Femur (tissue), 1 donor: ENCODE measurements around the gene PCSK5.

Experiments used
- DNase-seq: peaks from one replicate; pipeline ENCODE4 v3.0.0-alpha.2; 2017

The PCSK5 gene

GRCh38 chr9:76090909-76091308 is 200.4 kb downstream of the PCSK5 start:
- DNase-seq = no peak

DNA sequence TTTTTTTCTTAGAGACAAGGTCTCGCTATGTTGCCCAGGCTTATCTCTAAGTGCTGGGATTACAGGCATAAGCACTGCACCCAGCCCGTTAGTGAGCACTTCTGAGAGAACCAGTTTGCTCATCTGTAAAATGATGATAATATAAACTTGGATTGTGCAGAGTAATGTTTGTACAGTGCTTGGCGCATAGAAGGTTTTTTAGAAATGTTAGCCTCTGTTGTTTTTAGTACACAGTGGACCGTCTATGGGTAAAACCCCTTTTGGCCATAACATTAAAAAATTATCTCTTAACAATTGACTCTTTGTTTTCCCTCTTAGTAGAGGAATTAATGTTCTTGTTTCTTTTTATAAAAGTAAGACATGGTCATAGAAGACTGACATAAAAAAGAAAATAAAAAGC is 202.1 kb downstream of the PCSK5 start:
- no peak for DNase-seq

DNA sequence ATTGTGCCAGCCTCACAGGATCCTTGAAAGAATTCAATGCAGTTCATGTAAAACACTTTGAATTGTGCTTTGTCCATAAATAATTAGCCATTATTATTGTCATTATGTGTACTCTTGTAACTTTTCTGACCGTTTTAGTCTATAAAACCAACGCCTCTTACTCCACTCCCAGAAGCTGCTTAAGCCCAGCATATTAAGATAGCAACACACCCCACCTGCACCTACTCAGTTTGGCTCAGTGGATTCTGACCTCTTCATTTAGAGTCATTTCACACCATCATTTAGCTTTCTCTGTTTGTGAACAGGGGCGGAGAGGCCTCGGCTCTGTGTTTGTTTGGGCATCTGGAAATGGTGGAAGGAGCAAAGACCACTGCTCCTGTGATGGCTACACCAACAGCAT is 205.1 kb downstream of the PCSK5 start:
- no peak for DNase-seq

DNA sequence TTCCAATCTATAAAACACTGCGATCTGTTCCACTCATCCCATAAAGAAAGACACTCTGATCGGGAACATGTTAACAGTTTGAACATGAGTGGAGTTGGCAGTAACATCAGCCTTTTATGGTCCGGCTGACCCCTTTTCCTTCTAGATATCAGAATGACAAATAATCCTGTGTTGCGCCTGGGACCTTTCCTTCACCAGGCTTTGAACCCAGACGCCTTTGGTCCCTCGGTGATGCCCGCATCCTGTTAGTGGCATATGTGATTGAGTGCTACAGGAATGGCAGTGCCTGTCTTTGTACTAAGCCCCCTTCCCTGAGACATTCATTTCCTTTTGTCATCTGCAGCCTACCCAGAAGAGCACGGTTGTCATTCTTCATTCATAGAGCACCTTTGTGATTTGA is 209.0 kb downstream of the PCSK5 start:
- DNase-seq = no peak

DNA sequence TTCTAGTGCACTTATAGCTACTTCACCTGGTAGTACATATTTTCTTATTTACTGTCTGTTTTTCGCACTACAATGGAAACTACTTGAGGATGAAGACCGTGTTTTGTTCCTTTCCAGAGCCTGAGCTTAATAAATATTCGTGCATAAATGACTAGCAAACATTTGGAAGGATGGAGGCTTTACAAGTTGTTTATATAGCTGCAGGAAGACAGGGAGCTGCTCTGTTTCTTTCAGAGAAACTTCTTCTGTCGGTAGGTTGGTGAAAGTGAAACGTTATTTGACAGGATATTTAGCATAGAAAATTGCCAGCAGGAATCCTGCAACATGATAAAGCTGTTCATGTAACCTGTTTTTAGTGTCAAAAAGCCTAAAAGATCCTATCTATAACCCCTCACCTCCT is 210.6 kb downstream of the PCSK5 start:
- DNase-seq = no peak

GRCh38 chr9:76101491-76101890 is 211.0 kb downstream of the PCSK5 start:
- DNase-seq = no peak

GRCh38 chr9:76101947-76102346 is 211.5 kb downstream of the PCSK5 start:
- no peak for DNase-seq

GRCh38 chr9:76103531-76104315 is 213.2 kb downstream of the PCSK5 start:
- DNase-seq = no peak

GRCh38 chr9:76107482-76107881 is 217.0 kb downstream of the PCSK5 start:
- DNase-seq = peak; percentile 56

GRCh38 chr9:76109953-76110352 is 219.5 kb downstream of the PCSK5 start:
- no peak for DNase-seq

- DNase-seq = no peak
Observed at GRCh38 chr9:76112151-76112550, 221.7 kb downstream of the PCSK5 start.

- peak; percentile 61 for DNase-seq
Observed at GRCh38 chr9:76114144-76114543, 223.7 kb downstream of the PCSK5 start.

GRCh38 chr9:76115396-76115795 is 224.9 kb downstream of the PCSK5 start:
- DNase-seq = no peak

DNA sequence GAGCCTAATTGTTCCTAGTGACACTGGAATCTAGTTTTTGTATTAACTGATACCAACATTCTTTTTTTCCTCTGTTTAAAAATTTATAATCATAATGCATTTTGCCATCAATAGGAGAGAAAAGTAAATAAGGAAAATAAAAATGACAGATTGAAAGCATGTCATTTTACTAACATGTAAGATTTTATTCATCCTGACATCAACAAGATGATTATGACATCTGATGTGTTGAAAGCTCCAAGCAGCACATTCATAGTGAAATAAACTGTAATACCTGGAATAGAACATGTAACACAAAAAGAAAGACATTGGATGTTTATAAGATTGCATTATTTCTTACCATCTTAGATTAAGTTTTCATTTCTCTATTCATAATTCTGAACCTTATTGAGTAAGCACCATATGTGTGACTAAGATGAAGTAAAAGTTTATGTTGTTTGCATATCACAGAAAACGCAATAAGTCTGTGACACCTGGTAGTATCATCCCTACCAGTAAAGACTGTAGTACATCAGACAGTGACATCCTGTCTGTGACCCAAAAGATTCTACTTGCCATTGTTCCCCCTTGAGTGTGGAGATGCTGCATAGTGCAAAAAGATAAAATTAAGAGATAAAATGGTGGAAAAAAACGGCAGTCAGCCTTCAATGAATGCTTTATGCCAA is 225.6 kb downstream of the PCSK5 start:
- DNase-seq = no peak

GRCh38 chr9:76116913-76117312 is 226.4 kb downstream of the PCSK5 start:
- no peak for DNase-seq

- DNase-seq = no peak
Observed at GRCh38 chr9:76127637-76128036, 237.2 kb downstream of the PCSK5 start.

GRCh38 chr9:76135902-76136301 is 245.4 kb downstream of the PCSK5 start:
- DNase-seq = no peak

GRCh38 chr9:76136986-76137385 is 246.5 kb downstream of the PCSK5 start:
- DNase-seq = no peak

DNA sequence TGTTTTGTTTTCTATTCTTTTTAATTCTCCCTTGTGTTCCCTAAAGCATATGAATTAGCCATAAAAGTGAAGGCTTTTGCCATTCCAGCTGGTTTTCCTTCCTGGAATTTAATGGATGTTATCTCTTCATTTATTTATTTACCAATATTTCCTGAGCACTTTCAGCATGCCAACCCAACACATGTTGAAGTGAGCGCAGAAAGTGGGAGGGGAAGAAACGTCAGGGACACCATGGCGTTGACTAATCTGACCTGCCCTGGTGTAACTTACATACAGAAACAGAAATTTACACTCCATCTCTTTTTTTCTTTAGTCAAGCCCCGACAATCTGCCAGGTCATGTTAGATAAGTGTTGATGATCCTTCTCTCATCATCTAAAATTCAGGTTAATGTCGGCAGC is 247.5 kb downstream of the PCSK5 start:
- DNase-seq = no peak

GRCh38 chr9:76138360-76138759 is 247.9 kb downstream of the PCSK5 start:
- no peak for DNase-seq

- DNase-seq = no peak
Observed at GRCh38 chr9:76143834-76144233, 253.4 kb downstream of the PCSK5 start.

DNA sequence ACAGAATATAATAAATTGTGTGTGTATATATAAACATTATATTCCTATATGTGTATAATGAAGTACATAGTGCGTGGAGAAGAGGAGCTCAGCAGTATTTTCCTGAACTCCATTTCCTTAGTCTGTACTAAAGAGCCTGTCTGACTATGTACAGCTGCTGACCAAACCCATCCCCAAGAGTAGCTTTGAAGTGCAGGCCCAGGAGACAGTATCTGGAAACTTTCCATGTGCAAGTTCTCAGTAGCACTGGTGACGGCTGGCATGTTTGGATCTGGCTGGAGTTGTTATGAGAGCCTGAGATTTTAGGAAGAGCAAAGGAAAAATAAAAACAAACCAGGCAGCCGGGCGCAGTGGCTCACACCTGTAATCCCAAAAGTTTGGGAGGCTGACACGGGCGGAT is 259.5 kb downstream of the PCSK5 start:
- DNase-seq = peak; percentile 25

DNA sequence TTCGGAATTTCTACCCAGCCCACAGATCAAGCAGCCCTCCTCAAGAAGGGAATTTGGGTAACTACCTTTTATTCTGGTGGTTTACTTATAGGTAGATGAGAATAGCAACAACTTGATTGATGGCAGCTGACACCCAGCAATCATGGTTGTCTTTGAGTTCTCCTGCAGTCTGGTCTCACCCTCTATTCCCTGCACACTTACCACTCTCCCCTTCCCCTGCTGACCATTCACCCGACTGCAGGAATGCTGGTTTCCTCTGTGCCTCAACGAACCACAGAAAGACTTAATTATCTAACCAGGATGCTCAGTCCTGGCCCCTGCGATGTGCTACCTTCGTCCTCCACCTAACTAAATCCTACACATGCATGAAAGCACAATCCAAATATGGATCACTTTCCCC is 260.8 kb downstream of the PCSK5 start:
- no peak for DNase-seq

DNA sequence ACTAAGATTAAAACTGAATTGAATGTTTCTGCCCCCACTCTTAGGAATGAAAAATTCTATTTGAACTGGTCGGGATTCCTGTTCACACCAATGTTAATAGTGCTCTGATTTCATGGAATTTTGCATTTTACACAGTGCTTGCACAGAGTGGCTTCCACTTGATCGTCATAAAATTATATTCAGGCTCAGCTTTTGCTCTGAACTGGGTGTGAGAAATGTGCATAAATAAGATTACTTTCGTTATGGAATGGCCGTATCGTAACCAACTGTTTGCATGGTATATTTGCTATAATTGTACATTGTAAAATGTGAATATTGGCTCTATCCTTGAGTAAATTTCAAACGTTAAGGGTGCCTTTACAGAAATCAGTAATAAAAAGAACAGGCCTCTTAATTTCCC is 262.9 kb downstream of the PCSK5 start:
- DNase-seq = no peak
